GM18858 (cell line): Measurements from ENCODE around the gene PRTG.

Source experiments
- ATAC-seq: cut with Tn5 transposase; IDR thresholded peaks from one replicate; pipeline ENCODE4 v1.9.1; 2021; ENCODE audit not compliant: unreplicated experiment

Gene PRTG

GRCh38 chr15:55576943-55577342, 166.0 kb downstream of the PRTG start:
- ATAC-seq, result no peak

- ATAC-seq, result no peak
These were observed 168.9 kb downstream of the PRTG start for GRCh38 chr15:55574096-55574495.

GRCh38 chr15:55573224-55573623, 169.7 kb downstream of the PRTG start:
- no peak for ATAC-seq

- ATAC-seq, result no peak
These were observed 178.4 kb downstream of the PRTG start for GRCh38 chr15:55564347-55565145.

- ATAC-seq, result no peak
These were observed 180.4 kb downstream of the PRTG start for GRCh38 chr15:55562601-55563000.
